ENCODE results near the gene LRRC59.

LRRC59 gene

GRCh38 chr17:50332196-50332595 is 65.1 kb downstream of the LRRC59 start:
- no peak for DNase-seq (ENCODE audit: low read depth)
- H3K4me3 ChIP-seq (replicated peaks; ENCODE audit: low read depth, low read length): no peak overlapping the region
- TF ChIP-seq, protein P1, sequence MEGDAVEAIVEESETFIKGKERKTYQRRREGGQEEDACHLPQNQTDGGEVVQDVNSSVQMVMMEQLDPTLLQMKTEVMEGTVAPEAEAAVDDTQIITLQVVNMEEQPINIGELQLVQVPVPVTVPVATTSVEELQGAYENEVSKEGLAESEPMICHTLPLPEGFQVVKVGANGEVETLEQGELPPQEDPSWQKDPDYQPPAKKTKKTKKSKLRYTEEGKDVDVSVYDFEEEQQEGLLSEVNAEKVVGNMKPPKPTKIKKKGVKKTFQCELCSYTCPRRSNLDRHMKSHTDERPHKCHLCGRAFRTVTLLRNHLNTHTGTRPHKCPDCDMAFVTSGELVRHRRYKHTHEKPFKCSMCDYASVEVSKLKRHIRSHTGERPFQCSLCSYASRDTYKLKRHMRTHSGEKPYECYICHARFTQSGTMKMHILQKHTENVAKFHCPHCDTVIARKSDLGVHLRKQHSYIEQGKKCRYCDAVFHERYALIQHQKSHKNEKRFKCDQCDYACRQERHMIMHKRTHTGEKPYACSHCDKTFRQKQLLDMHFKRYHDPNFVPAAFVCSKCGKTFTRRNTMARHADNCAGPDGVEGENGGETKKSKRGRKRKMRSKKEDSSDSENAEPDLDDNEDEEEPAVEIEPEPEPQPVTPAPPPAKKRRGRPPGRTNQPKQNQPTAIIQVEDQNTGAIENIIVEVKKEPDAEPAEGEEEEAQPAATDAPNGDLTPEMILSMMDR (IDR thresholded peaks at IDR 0.05; ENCODE audit: low read length, missing control alignments): no peak

Data from fibroblast of pulmonary artery (primary cell).